Stomach (tissue), 4 donors: Measurements from ENCODE around the gene MBNL3.

Experiments used
- CTCF ChIP-seq, 7 experiments: fragments of 450-650 bp in 4 of 7; fragments of 200-600 bp in 3 of 7; sonication (generic) in 3 of 7; IDR thresholded peaks; one replicate each; pipeline ENCODE4 v1.5.1; 2016 to 2019; ENCODE audit warnings: antibody characterized with exemption in 7 of 7, control low read depth in 2 of 7, mild to moderate bottlenecking in 1 of 7
- EP300 ChIP-seq: sonication (generic); formaldehyde crosslinking; IDR thresholded peaks from one replicate; pipeline ENCODE4 v1.6.1; 2017; ENCODE audit warnings: antibody characterized with exemption
- POLR2A ChIP-seq, 4 donors: fragments of 450-650 bp; IDR thresholded peaks; one replicate each; pipeline ENCODE4 v1.6.1; 2016; ENCODE audit warnings: antibody characterized with exemption in 4 of 4, control low read depth in 2 of 4, mild to moderate bottlenecking in 1 of 4, moderate library complexity in 1 of 4
- POLR2AphosphoS5 ChIP-seq, 3 donors: sonication (generic); formaldehyde crosslinking; IDR thresholded peaks; one replicate each; pipeline ENCODE4 v1.6.1; 2016; ENCODE audit warnings: antibody characterized with exemption in 3 of 3

GRCh38 chrX:132491191-132491590 is 2.4 kb upstream of the MBNL3 start:
- TF ChIP-seq POLR2AphosphoS5 (IDR thresholded peaks at IDR 0.05), result peak in 2 of 3 donors; percentile 56 to 64
- peak in 2 of 7 experiments; percentile 17 to 34 for TF ChIP-seq CTCF (IDR thresholded peaks at IDR 0.05)
- no peak for TF ChIP-seq POLR2A (IDR thresholded peaks at IDR 0.05)
- TF ChIP-seq EP300, result no peak
